ENCODE measurements around the gene DHRS13.

Gene DHRS13

GRCh38 chr17:28946239-28946638, 43.4 kb upstream of the DHRS13 start:
- H2BK15ac ChIP-seq (replicated peaks; ENCODE audit: low read depth): no peak overlapping the region
- H3K27me3 ChIP-seq (ENCODE audit: insufficient read depth, low read length, poor library complexity): no peaks in the 10 kb centered on the region
- no peak overlapping the region for H4K8ac ChIP-seq (ENCODE audit: low read depth, low read length)
- DNase-seq: no peak
- H4K5ac ChIP-seq (ENCODE audit: low read length): no peak overlapping the region
- no peak overlapping the region for H3K4me3 ChIP-seq (ENCODE audit: low read length)
- H3K9ac ChIP-seq (ENCODE audit: low read length): no peak overlapping the region
- no peak overlapping the region for H2AK5ac ChIP-seq (ENCODE audit: low read length)
- no peak overlapping the region for H2BK5ac ChIP-seq (ENCODE audit: low read length)
- H3K79me1 ChIP-seq (ENCODE audit: low read length): peaks cover 3% of the 10 kb centered on the region
- H3K36me3 ChIP-seq (ENCODE audit: control insufficient read depth, insufficient read depth, low read length): no peaks in the 10 kb centered on the region
- no peak overlapping the region for H3K27ac ChIP-seq (ENCODE audit: low read depth, low read length)
- peaks cover 2% of the 10 kb centered on the region for H3K4me1 ChIP-seq (ENCODE audit: control insufficient read depth, low read depth, low read length)
- no CpG with 5 or more reads among the region's 4 CpGs for WGBS (ENCODE audit: extremely low coverage, insufficient coverage, low lambda C conversion rate)
- H3K4me2 ChIP-seq (ENCODE audit: low read length): no peak overlapping the region
- H3K23ac ChIP-seq (ENCODE audit: low read length): no peak overlapping the region
- peaks cover 88% of the 10 kb centered on the region for H3K79me2 ChIP-seq (ENCODE audit: control insufficient read depth, insufficient read depth, low read length)
- H3K4ac ChIP-seq (ENCODE audit: low read depth, low read length): no peak overlapping the region
- no peak overlapping the region for H3K56ac ChIP-seq (ENCODE audit: low read length)
- no peak overlapping the region for H3K18ac ChIP-seq (ENCODE audit: low read length)
- H2BK120ac ChIP-seq (ENCODE audit: low read depth, low read length): no peak overlapping the region

DNA sequence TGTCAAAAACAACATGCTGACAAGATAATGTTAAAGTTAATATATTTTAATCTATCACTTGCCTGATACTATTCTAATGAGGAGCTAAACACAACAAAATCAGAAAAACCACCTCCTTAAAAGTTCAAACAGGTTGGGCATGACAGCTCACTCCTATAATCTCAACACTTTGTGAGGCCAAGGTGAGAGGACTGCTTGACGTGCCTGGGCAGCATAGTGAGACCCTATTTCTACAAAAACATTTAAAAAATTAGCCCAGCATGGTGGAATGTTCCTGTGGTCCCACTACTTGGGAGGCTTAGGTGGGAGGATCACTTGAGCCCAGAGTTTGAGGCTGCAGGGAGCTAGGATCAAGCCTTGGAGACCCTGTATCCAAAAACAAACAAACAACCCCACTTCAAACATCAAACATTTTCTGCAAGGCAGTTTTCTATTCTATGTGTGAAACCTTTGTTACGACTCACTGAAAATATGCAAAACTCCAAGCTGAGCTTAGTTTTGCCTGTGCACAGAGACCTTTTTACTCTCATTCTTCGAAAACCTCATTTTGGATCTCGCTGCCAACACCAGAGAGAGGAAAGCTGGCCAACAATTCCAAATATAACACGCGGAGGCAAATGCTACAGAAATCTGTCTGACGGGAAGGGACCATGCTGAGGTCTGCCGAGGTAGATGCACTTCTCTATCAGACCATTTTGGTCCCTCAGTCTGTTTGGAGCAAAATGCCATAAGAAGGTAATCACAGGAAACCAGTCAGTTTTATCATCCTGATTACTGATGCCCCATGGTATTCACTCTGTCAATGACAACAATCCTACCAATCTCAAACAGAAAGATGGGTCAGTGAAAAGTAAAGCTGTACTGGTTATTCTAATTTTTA, 42.2 kb upstream of the DHRS13 start:
- Histone ChIP-seq H2BK15ac (replicated peaks; ENCODE audit: low read depth) (no peak overlapping the region), H4K5ac (ENCODE audit: low read length) (no peak overlapping the region), H3K23ac (ENCODE audit: low read length) (no peak overlapping the region), H4K8ac (ENCODE audit: low read depth, low read length) (no peak overlapping the region), H3K4me2 (ENCODE audit: low read length) (no peak overlapping the region), H3K79me1 (ENCODE audit: low read length) (peaks cover 7% of the 10 kb centered on the region), H3K4me1 (ENCODE audit: control insufficient read depth, low read depth, low read length) (peaks cover 2% of the 10 kb centered on the region), H3K79me2 (ENCODE audit: control insufficient read depth, insufficient read depth, low read length) (peaks cover 90% of the 10 kb centered on the region), H2BK5ac (ENCODE audit: low read length) (no peak overlapping the region), H3K56ac (ENCODE audit: low read length) (no peak overlapping the region), H3K18ac (ENCODE audit: low read length) (no peak overlapping the region), H2BK120ac (ENCODE audit: low read depth, low read length) (no peak overlapping the region), H3K9ac (ENCODE audit: low read length) (no peak overlapping the region), H3K4me3 (ENCODE audit: low read length) (no peak overlapping the region), H3K4ac (ENCODE audit: low read depth, low read length) (no peak overlapping the region), H3K27me3 (ENCODE audit: insufficient read depth, low read length, poor library complexity) (no peaks in the 10 kb centered on the region), H2AK5ac (ENCODE audit: low read length) (no peak overlapping the region), H3K36me3 (ENCODE audit: control insufficient read depth, insufficient read depth, low read length) (no peaks in the 10 kb centered on the region), H3K27ac (ENCODE audit: low read depth, low read length) (no peak overlapping the region)
- WGBS (ENCODE audit: extremely low coverage, insufficient coverage, low lambda C conversion rate): no CpG with 5 or more reads among the region's 8 CpGs
- no peak for DNase-seq

DNA sequence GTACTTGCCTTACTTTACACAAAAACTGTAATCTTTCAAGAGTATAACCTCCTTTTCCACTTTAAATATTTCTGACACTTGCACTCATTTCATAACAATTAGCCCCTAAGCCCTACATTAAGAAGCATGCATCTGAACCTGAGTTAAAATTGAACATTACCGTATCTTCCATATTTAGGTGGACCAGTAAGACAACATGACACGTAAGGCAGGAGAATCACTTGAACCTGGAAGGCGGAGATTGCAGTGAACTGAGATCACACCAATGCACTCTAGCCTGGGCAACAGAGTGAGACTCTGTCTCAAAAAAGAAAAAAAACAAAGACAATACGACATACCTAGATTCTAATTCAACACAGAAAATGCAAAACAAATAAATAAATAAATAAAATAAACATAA, 41.5 kb upstream of the DHRS13 start:
- Histone ChIP-seq H3K4me3 (ENCODE audit: low read length) (no peak overlapping the region), H3K4ac (ENCODE audit: low read depth, low read length) (no peak overlapping the region), H2BK15ac (replicated peaks; ENCODE audit: low read depth) (no peak overlapping the region), H4K8ac (ENCODE audit: low read depth, low read length) (no peak overlapping the region), H3K4me1 (ENCODE audit: control insufficient read depth, low read depth, low read length) (peaks cover 2% of the 10 kb centered on the region), H3K9ac (ENCODE audit: low read length) (no peak overlapping the region), H3K18ac (ENCODE audit: low read length) (no peak overlapping the region), H3K79me1 (ENCODE audit: low read length) (peaks cover 7% of the 10 kb centered on the region), H3K4me2 (ENCODE audit: low read length) (no peak overlapping the region), H3K36me3 (ENCODE audit: control insufficient read depth, insufficient read depth, low read length) (no peaks in the 10 kb centered on the region), H2BK120ac (ENCODE audit: low read depth, low read length) (no peak overlapping the region), H3K23ac (ENCODE audit: low read length) (no peak overlapping the region), H3K27ac (ENCODE audit: low read depth, low read length) (no peak overlapping the region), H2AK5ac (ENCODE audit: low read length) (no peak overlapping the region), H3K27me3 (ENCODE audit: insufficient read depth, low read length, poor library complexity) (no peaks in the 10 kb centered on the region), H4K5ac (ENCODE audit: low read length) (no peak overlapping the region), H3K79me2 (ENCODE audit: control insufficient read depth, insufficient read depth, low read length) (peaks cover 90% of the 10 kb centered on the region), H2BK5ac (ENCODE audit: low read length) (no peak overlapping the region), H3K56ac (ENCODE audit: low read length) (no peak overlapping the region)
- no peak for DNase-seq
- WGBS (ENCODE audit: extremely low coverage, insufficient coverage, low lambda C conversion rate): no CpG with 5 or more reads among the region's 4 CpGs

GRCh38 chr17:28942925-28943324, 40.0 kb upstream of the DHRS13 start:
- WGBS (ENCODE audit: extremely low coverage, insufficient coverage, low lambda C conversion rate): no CpG with 5 or more reads among the region's 2 CpGs
- Histone ChIP-seq H4K5ac (ENCODE audit: low read length) (no peak overlapping the region), H2AK5ac (ENCODE audit: low read length) (no peak overlapping the region), H3K27ac (ENCODE audit: low read depth, low read length) (no peak overlapping the region), H3K18ac (ENCODE audit: low read length) (no peak overlapping the region), H3K23ac (ENCODE audit: low read length) (no peak overlapping the region), H3K4ac (ENCODE audit: low read depth, low read length) (no peak overlapping the region), H3K4me2 (ENCODE audit: low read length) (no peak overlapping the region), H3K4me1 (ENCODE audit: control insufficient read depth, low read depth, low read length) (no peaks in the 10 kb centered on the region), H3K4me3 (ENCODE audit: low read length) (no peak overlapping the region), H3K56ac (ENCODE audit: low read length) (no peak overlapping the region), H4K8ac (ENCODE audit: low read depth, low read length) (no peak overlapping the region), H3K9ac (ENCODE audit: low read length) (no peak overlapping the region), H2BK5ac (ENCODE audit: low read length) (no peak overlapping the region), H3K27me3 (ENCODE audit: insufficient read depth, low read length, poor library complexity) (no peaks in the 10 kb centered on the region), H2BK120ac (ENCODE audit: low read depth, low read length) (no peak overlapping the region), H3K36me3 (ENCODE audit: control insufficient read depth, insufficient read depth, low read length) (no peaks in the 10 kb centered on the region), H3K79me1 (ENCODE audit: low read length) (peaks cover 12% of the 10 kb centered on the region), H2BK15ac (replicated peaks; ENCODE audit: low read depth) (no peak overlapping the region), H3K79me2 (ENCODE audit: control insufficient read depth, insufficient read depth, low read length) (peaks cover 85% of the 10 kb centered on the region)
- DNase-seq: no peak

DNA sequence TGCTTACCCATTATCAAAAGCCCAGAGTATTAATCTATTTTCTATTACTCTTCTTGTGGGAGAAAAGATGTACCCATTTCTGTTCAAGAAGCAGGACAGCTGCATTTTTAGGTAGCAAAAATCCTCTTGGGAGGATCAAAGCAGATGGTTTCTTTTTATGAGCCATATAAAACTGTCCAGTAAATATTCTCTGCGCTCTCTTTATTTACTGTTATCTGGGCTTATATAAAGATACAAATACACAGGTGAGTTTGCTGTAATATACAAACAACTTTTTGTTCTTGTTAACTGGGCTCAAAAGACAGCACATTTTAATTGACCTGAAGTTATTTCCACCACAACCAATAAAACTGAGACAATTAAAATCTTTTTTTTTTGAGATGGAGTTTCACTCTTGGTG, 38.4 kb upstream of the DHRS13 start:
- no peak overlapping the region for H3K4me2 ChIP-seq (ENCODE audit: low read length)
- no peaks in the 10 kb centered on the region for H3K27me3 ChIP-seq (ENCODE audit: insufficient read depth, low read length, poor library complexity)
- no peaks in the 10 kb centered on the region for H3K36me3 ChIP-seq (ENCODE audit: control insufficient read depth, insufficient read depth, low read length)
- no peak overlapping the region for H3K18ac ChIP-seq (ENCODE audit: low read length)
- H4K5ac ChIP-seq (ENCODE audit: low read length): no peak overlapping the region
- H4K8ac ChIP-seq (ENCODE audit: low read depth, low read length): no peak overlapping the region
- no peak overlapping the region for H2BK120ac ChIP-seq (ENCODE audit: low read depth, low read length)
- H3K27ac ChIP-seq (ENCODE audit: low read depth, low read length): no peak overlapping the region
- H3K9ac ChIP-seq (ENCODE audit: low read length): no peak overlapping the region
- H3K79me2 ChIP-seq (ENCODE audit: control insufficient read depth, insufficient read depth, low read length): peaks cover 84% of the 10 kb centered on the region
- no peak overlapping the region for H3K4me3 ChIP-seq (ENCODE audit: low read length)
- H3K79me1 ChIP-seq (ENCODE audit: low read length): peaks cover 17% of the 10 kb centered on the region
- peaks cover 12% of the 10 kb centered on the region for H3K4me1 ChIP-seq (ENCODE audit: control insufficient read depth, low read depth, low read length)
- no peak for DNase-seq
- no peak overlapping the region for H2BK15ac ChIP-seq (replicated peaks; ENCODE audit: low read depth)
- no peak overlapping the region for H3K23ac ChIP-seq (ENCODE audit: low read length)
- WGBS (ENCODE audit: extremely low coverage, insufficient coverage, low lambda C conversion rate): no CpG with 5 or more reads among the region's 1 CpG
- H2BK5ac ChIP-seq (ENCODE audit: low read length): no peak overlapping the region
- no peak overlapping the region for H3K4ac ChIP-seq (ENCODE audit: low read depth, low read length)
- H2AK5ac ChIP-seq (ENCODE audit: low read length): no peak overlapping the region
- no peak overlapping the region for H3K56ac ChIP-seq (ENCODE audit: low read length)

DNA sequence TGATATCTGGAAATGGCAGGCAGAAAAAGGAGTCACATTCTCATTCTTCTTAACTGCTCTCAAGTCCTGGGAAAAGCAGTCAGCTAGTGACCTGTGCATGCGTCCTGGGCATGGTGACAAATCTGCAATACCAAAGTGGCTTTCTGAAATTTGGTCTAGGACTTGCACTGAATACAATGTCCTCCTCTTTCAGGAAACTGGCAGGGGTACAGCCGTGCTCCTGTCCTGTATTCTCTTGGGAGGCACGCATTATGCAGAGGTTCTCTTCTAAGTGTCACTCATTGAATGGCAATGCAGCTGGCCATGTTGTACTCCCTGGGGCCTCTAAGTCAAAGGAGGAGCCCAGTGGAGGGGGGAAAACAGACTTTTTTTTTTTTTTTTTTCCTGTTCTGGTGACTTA, 37.8 kb upstream of the DHRS13 start:
- no peak overlapping the region for H4K5ac ChIP-seq (ENCODE audit: low read length)

More for the DNA sequence above, 37.8 kb upstream of the DHRS13 start:
- Histone ChIP-seq H2BK15ac (replicated peaks; ENCODE audit: low read depth) (no peak overlapping the region), H4K8ac (ENCODE audit: low read depth, low read length) (no peak overlapping the region), H2BK120ac (ENCODE audit: low read depth, low read length) (peak overlapping the region; percentile 18), H3K18ac (ENCODE audit: low read length) (no peak overlapping the region), H3K27me3 (ENCODE audit: insufficient read depth, low read length, poor library complexity) (no peaks in the 10 kb centered on the region), H2AK5ac (ENCODE audit: low read length) (no peak overlapping the region), H3K9ac (ENCODE audit: low read length) (no peak overlapping the region), H3K4ac (ENCODE audit: low read depth, low read length) (no peak overlapping the region), H3K79me2 (ENCODE audit: control insufficient read depth, insufficient read depth, low read length) (peaks cover 84% of the 10 kb centered on the region), H3K56ac (ENCODE audit: low read length) (no peak overlapping the region), H3K23ac (ENCODE audit: low read length) (no peak overlapping the region), H2BK5ac (ENCODE audit: low read length) (no peak overlapping the region), H3K27ac (ENCODE audit: low read depth, low read length) (no peak overlapping the region), H3K4me3 (ENCODE audit: low read length) (no peak overlapping the region), H3K4me2 (ENCODE audit: low read length) (no peak overlapping the region), H3K4me1 (ENCODE audit: control insufficient read depth, low read depth, low read length) (peaks cover 12% of the 10 kb centered on the region), H3K36me3 (ENCODE audit: control insufficient read depth, insufficient read depth, low read length) (no peaks in the 10 kb centered on the region), H3K79me1 (ENCODE audit: low read length) (peaks cover 17% of the 10 kb centered on the region)
- DNase-seq: no peak
- no CpG with 5 or more reads among the region's 3 CpGs for WGBS (ENCODE audit: extremely low coverage, insufficient coverage, low lambda C conversion rate)
